ENCODE results near the gene SPECC1.

DNA sequence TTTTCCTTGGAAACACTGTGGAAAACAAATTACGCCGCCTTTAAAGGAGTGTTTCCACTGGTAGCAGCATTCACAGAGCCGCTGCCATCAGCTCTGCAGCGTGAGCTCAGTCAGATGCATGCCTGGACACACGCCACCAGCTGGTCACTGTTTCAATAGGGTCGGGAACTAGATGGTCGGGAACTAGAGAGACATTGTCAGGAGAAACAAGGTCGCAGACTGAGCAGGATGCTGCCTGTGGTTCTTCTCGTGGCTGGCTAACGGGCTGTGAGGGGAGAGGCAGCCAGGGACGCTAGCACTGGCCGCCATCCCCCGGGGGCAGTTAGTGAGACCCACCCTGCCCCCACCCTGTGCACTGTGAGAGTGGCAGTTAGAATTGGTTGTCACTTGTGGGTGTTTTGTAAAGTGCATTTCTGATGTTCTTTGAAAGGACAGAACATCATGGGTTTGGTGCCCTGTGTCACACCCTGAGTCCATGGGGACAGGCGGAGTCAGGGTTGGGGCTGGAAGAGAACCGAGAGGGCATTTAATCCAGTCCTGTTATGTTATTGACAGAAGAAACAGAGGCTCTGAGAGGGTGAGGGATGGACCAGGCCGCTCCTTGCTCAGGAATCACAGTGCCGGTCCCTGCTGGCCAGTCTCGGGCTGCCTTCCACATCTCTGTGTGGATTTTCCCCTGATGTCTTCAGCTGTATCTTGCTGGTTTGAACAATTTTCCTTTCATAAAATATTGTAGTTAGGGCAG is 86.3 kb downstream of the SPECC1 start:
- TF ChIP-seq, protein P1, sequence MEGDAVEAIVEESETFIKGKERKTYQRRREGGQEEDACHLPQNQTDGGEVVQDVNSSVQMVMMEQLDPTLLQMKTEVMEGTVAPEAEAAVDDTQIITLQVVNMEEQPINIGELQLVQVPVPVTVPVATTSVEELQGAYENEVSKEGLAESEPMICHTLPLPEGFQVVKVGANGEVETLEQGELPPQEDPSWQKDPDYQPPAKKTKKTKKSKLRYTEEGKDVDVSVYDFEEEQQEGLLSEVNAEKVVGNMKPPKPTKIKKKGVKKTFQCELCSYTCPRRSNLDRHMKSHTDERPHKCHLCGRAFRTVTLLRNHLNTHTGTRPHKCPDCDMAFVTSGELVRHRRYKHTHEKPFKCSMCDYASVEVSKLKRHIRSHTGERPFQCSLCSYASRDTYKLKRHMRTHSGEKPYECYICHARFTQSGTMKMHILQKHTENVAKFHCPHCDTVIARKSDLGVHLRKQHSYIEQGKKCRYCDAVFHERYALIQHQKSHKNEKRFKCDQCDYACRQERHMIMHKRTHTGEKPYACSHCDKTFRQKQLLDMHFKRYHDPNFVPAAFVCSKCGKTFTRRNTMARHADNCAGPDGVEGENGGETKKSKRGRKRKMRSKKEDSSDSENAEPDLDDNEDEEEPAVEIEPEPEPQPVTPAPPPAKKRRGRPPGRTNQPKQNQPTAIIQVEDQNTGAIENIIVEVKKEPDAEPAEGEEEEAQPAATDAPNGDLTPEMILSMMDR (IDR thresholded peaks at IDR 0.05; ENCODE audit: low read depth, low read length), result peak; percentile 24
- TF ChIP-seq, protein P2, sequence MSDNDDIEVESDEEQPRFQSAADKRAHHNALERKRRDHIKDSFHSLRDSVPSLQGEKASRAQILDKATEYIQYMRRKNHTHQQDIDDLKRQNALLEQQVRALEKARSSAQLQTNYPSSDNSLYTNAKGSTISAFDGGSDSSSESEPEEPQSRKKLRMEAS (IDR thresholded peaks at IDR 0.05; ENCODE audit: low read depth, low read length), result no peak
- TF ChIP-seq MYC (IDR thresholded peaks at IDR 0.05; ENCODE audit: low read depth, low read length), result no peak

All from NB4 (cell line).